ENCODE results near the gene DDX56. TPM values are rescaled to one million over a fixed set of nuclear protein-coding genes. Genes with fewer than 3 reads are reported as not detected.

Gene DDX56
- total RNA-seq, 1 donor from 2014 or later = 29.6 TPM

- DNase-seq (ENCODE audit: missing footprints) (peak; percentile 32), ATAC-seq (no peak)
- intact Hi-C loops (cut with DNase I) = no loop called here
Measured at GRCh38 chr7:44540592-44541027, 33.1 kb downstream of the DDX56 start.

- DNase-seq (ENCODE audit: missing footprints) (peak; percentile 47), ATAC-seq (no peak)
- intact Hi-C loops (cut with DNase I) = no loop called here
Measured at GRCh38 chr7:44539669-44540506, 33.8 kb downstream of the DDX56 start.

GRCh38 chr7:44538798-44539668 lies 34.7 kb downstream of the DDX56 start:
- DNase-seq (ENCODE audit: missing footprints) (peak; percentile 30), ATAC-seq (no peak)
- intact Hi-C loops (cut with DNase I) = no loop called here

GRCh38 chr7:44538093-44538797 lies 35.5 kb downstream of the DDX56 start:
- DNase-seq (ENCODE audit: missing footprints) (no peak), ATAC-seq (no peak)
- intact Hi-C loops (cut with DNase I) = no loop called here

- ATAC-seq (no peak), DNase-seq (ENCODE audit: missing footprints) (no peak)
- intact Hi-C loops (cut with DNase I) = no loop called here
Measured at GRCh38 chr7:44537442-44537841, 36.3 kb downstream of the DDX56 start.

- intact Hi-C loops (cut with DNase I) = no loop called here
- DNase-seq (ENCODE audit: missing footprints) (no peak), ATAC-seq (no peak)
Measured at GRCh38 chr7:44536090-44536489, 37.6 kb downstream of the DDX56 start.

GRCh38 chr7:44535348-44536064 lies 38.2 kb downstream of the DDX56 start:
- intact Hi-C loops (cut with DNase I) = no loop called here
- ATAC-seq (no peak), DNase-seq (ENCODE audit: missing footprints) (no peak)

GRCh38 chr7:44534501-44534900 lies 39.2 kb downstream of the DDX56 start:
- peak; percentile 34 for ATAC-seq
- intact Hi-C loops (cut with DNase I) = no loop called here

GRCh38 chr7:44534087-44534486 lies 39.6 kb downstream of the DDX56 start:
- ATAC-seq = no peak
- no peak for DNase-seq (ENCODE audit: missing footprints)
- intact Hi-C loops (cut with DNase I) = no loop called here

More at GRCh38 chr7:44534501-44534900, 39.2 kb downstream of the DDX56 start:
- DNase-seq (ENCODE audit: missing footprints) = no peak

- ATAC-seq (no peak), DNase-seq (ENCODE audit: missing footprints) (peak; percentile 77)
- intact Hi-C loops (cut with DNase I) = no loop called here
Measured at GRCh38 chr7:44533301-44534055, 40.2 kb downstream of the DDX56 start.

- DNase-seq (ENCODE audit: missing footprints) (no peak), ATAC-seq (no peak)
- intact Hi-C loops (cut with DNase I) = no loop called here
Measured at GRCh38 chr7:44531421-44532380, 42.0 kb downstream of the DDX56 start.

- ATAC-seq (no peak), DNase-seq (ENCODE audit: missing footprints) (no peak)
- intact Hi-C loops (cut with DNase I) = no loop called here
Measured at GRCh38 chr7:44530990-44531389, 42.7 kb downstream of the DDX56 start.

GRCh38 chr7:44524811-44525388 lies 48.8 kb downstream of the DDX56 start:
- intact Hi-C loops (cut with DNase I) = no loop called here
- DNase-seq (ENCODE audit: missing footprints) (no peak), ATAC-seq (no peak)

- intact Hi-C loops (cut with DNase I) = no loop called here
- ATAC-seq (peak; percentile 10), DNase-seq (ENCODE audit: missing footprints) (no peak)
Measured at GRCh38 chr7:44522315-44522714, 51.4 kb downstream of the DDX56 start.

GRCh38 chr7:44521347-44522095 lies 52.2 kb downstream of the DDX56 start:
- DNase-seq (ENCODE audit: missing footprints) (no peak), ATAC-seq (no peak)
- intact Hi-C loops (cut with DNase I) = no loop called here

GRCh38 chr7:44520574-44520973 lies 53.1 kb downstream of the DDX56 start:
- DNase-seq (ENCODE audit: missing footprints) = no peak
- intact Hi-C loops (cut with DNase I) = no loop called here
- no peak for ATAC-seq
